HG02981 (cell line): ENCODE results near the gene ZBTB7C.

Experiments used
- ATAC-seq: cut with Tn5 transposase; IDR thresholded peaks from one replicate; pipeline ENCODE4 v1.9.1; 2021; ENCODE audit warnings: mild to moderate bottlenecking, moderate library complexity; ENCODE audit not compliant: unreplicated experiment

Gene ZBTB7C

GRCh38 chr18:47985866-47986265, 423.3 kb downstream of the ZBTB7C start:
- ATAC-seq, result no peak

GRCh38 chr18:47984991-47985390, 424.2 kb downstream of the ZBTB7C start:
- no peak for ATAC-seq

DNA sequence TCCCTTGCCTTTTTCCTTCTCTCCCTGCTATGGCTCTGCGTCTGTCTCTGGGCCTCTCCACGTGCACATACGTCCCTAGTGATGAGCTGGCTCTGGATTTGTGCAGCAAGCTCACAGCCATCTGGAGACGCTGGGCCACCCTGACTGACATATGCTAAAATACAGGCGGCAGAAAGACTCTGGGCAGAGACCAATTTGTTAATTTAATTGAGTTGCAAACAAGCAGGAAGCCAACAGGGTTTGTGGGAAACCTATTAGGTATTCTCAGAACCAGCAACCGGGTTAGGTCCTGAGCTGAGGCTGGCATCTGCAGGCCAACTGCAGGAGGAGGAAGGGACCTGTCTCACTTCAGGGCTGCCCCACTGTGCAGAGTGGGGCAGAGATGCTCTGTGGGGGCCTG, 425.2 kb downstream of the ZBTB7C start:
- ATAC-seq, result no peak

- ATAC-seq, result no peak
Measured at GRCh38 chr18:47983055-47983454, 426.1 kb downstream of the ZBTB7C start.

- ATAC-seq, result no peak
Measured at GRCh38 chr18:47981830-47982229, 427.4 kb downstream of the ZBTB7C start.

- ATAC-seq, result no peak
Measured at GRCh38 chr18:47981320-47981719, 427.9 kb downstream of the ZBTB7C start.

DNA sequence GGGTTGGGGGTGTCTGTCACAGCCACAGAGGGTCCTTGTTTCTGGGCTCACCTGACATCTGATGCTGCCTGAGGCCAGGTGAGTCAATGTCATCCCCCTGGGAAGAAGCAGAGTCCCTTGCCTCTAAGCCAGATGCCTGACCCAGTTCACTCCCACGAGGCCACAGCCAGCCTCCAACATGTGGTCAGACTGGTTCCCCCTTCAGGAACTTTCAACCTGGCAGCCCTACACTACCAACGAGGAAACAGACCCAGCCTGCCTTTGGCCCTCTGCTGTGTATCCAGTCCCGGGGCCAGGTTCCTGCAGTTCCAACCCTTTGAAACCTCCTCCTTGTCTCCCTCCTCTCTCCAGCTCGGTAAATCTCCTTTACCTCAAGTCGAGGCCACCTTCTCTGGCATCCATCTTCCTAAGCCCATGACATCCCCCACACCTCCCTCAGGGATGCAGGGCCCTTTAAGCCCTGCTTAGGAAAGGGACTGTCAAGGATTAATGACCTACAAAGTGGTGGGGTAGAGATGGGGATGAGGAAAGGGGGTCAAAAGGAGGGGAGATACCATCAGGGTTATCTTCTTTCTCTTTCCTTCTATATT, 429.5 kb downstream of the ZBTB7C start:
- no peak for ATAC-seq

DNA sequence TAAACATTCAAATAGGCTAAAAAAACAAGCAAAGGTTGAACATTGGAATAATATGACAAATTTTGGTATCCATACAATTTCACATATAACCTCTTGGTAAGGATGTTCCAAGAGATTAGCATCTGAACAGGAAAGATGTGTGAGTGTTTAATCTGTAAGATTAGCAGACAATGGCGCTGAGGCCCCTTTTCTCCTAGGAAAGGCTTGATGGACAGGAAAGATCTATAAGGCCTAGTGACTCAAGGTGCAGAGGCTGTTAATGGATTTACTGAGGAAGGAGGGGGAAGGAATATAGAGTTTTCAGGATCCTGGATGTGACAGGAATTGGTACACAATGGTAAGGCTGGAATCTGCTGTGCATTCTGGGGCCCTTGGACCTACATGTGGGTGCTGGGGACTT, 430.6 kb downstream of the ZBTB7C start:
- no peak for ATAC-seq

GRCh38 chr18:47978141-47978540, 431.0 kb downstream of the ZBTB7C start:
- ATAC-seq, result no peak
